ENCODE results near the gene MATN1. TPM values are rescaled to one million over a fixed set of nuclear protein-coding genes. Genes with fewer than 3 reads are reported as not detected.

Gene MATN1
- total RNA-seq, 6 experiments from 2014 or later, result 0.06 TPM; not detected in 5

DNA sequence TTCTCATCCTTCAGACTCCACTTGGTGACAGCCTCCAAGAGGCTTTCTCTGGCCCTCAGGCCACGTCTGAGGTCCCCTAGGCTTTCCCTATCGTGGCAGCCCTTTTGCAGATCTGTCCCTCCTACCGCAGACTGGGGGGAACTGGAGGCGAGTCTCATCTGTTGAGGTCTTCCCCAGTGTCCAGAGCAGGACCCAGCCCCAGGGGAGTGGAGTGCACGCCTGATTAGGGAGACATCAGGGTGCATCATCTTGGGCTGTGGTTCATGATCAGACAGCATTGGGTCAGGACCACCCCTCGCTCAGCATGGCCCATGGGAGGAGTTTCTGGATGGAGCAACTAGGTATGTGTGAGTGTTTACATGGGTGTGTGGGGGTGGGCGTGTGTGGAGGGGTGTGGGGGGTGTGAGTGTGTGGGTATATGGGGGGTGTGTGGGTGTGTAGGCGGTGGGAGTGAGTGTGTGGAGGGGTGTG is 8.5 kb upstream of the MATN1 start:
- H3K4me3 Mint-ChIP-seq, result no peak overlapping the region
- 0 out of 2 replicates have a peak, but pooled peaks cover 9% of the 10 kb centered on the region for H3K4me1 Mint-ChIP-seq (ENCODE audit: low read depth)

DNA sequence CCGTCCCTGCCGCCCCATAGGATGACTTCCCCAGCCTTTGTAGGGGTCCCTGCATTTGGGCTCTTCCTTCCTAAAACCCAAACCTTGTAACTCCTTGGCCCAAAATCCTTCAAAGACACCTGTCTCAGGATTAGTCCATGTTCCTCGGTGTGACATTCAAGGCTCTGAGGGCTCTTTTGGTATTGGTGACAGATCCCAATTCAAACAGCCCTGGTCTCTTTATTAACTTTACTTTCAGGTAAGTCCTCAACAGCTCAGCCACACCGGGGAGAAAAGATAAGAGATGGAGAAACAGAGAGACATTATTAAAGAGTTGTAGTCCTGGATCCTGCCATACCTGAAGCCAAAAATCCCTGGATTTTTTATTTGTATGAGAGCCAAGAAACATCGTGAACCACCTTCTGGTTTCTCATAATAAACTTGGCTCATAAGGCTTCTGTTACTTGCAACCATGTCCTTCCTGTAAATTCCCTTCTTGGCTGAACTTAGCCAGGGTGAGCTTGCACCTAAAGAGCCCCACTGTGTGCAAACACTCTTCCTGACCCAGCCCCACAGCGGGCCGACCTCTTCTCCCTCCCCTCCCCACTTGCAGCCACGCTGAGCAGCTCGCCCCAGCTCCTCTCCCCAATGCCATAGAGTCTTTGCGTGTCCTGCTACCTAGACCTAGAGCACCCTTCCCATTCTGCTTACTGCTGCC is 7.9 kb upstream of the MATN1 start:
- no peak for DNase-seq
- H3K9me3 Mint-ChIP-seq, result no peaks in the 10 kb centered on the region
- H3K27me3 Mint-ChIP-seq (ENCODE audit: insufficient read depth), result peaks cover 25% of the 10 kb centered on the region
- 0 out of 2 replicates have a peak, but pooled peaks cover 9% of the 10 kb centered on the region for H3K4me1 Mint-ChIP-seq (ENCODE audit: low read depth)
- H3K4me3 Mint-ChIP-seq, result no peak overlapping the region
- H3K27ac Mint-ChIP-seq, result no peak overlapping the region
- TF ChIP-seq, protein P1, sequence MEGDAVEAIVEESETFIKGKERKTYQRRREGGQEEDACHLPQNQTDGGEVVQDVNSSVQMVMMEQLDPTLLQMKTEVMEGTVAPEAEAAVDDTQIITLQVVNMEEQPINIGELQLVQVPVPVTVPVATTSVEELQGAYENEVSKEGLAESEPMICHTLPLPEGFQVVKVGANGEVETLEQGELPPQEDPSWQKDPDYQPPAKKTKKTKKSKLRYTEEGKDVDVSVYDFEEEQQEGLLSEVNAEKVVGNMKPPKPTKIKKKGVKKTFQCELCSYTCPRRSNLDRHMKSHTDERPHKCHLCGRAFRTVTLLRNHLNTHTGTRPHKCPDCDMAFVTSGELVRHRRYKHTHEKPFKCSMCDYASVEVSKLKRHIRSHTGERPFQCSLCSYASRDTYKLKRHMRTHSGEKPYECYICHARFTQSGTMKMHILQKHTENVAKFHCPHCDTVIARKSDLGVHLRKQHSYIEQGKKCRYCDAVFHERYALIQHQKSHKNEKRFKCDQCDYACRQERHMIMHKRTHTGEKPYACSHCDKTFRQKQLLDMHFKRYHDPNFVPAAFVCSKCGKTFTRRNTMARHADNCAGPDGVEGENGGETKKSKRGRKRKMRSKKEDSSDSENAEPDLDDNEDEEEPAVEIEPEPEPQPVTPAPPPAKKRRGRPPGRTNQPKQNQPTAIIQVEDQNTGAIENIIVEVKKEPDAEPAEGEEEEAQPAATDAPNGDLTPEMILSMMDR (IDR thresholded peaks at IDR 0.05), result no peak
- H3K36me3 Mint-ChIP-seq (ENCODE audit: low read depth), result no peaks in the 10 kb centered on the region

More for the DNA sequence above, 8.5 kb upstream of the MATN1 start:
- no peaks in the 10 kb centered on the region for H3K36me3 Mint-ChIP-seq (ENCODE audit: low read depth)
- no peak for DNase-seq
- H3K9me3 Mint-ChIP-seq, result no peaks in the 10 kb centered on the region
- H3K27me3 Mint-ChIP-seq (ENCODE audit: insufficient read depth), result peaks cover 25% of the 10 kb centered on the region
- no peak overlapping the region for H3K27ac Mint-ChIP-seq
- TF ChIP-seq, protein P1 (IDR thresholded peaks at IDR 0.05), result no peak

DNA sequence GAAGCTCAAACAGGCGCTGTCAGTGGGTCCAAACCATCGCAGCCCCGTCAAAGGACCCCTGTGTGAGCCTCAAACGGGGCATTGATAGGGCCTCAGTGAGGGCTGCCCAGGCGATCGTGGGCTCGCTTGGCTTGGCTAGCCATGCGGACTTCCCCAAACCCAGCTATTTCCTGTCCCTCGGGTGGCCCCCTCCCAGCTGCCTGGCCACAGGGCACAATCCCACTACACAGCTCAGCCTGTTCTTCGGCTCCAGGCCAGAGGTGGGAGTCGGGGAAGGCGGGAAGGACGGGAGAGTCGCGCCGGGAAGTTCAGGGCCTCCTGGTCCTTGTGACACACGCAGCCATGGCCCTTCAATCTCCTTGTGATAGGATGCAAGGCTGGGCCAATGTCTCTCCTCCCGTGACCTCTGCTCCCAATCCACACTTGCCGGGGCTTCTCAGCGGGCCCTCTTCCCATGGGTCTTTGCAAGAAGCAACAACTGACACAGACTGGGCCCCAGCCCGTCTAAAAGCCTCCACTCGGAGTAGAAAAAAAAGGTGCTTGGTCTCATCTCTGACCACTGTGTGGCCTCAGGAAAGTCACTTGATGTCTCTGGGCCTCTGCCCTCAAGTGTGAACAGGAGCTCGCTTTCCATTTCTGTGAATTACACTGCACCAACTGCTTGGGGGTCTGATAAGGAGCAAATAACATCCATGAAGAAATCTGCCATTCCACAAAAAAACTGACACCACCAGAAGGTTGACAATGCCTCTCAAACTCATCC is 7.1 kb upstream of the MATN1 start:
- Mint-ChIP-seq H3K27ac (no peak overlapping the region), H3K4me3 (no peak overlapping the region), H3K4me1 (ENCODE audit: low read depth) (0 out of 2 replicates have a peak, but pooled peaks cover 9% of the 10 kb centered on the region), H3K27me3 (ENCODE audit: insufficient read depth) (peaks cover 19% of the 10 kb centered on the region), H3K36me3 (ENCODE audit: low read depth) (no peaks in the 10 kb centered on the region), H3K9me3 (no peaks in the 10 kb centered on the region)
- DNase-seq, result no peak
- TF ChIP-seq, protein P1 (IDR thresholded peaks at IDR 0.05), result no peak

DNA sequence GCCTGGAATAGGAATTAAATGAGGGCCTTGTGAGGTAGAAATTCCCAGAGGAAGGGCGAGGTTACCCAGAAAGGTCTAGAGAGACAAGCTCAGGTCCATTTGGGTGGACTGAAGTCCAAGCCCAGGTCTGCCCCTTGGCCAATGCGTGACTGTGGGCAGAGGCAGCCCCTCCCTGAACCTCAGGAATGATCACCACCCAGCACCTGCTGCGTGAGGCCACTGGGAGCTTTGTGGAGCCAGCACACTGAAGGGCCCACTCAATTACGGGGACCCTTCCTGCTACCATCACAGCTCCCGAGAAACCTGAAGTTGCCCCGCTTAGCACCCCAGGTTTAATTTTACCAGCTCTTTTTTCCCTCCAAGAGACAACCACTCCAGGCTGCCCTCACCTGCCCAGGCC is 6.5 kb upstream of the MATN1 start:
- H3K4me3 Mint-ChIP-seq, result no peak overlapping the region
- H3K9me3 Mint-ChIP-seq, result no peaks in the 10 kb centered on the region
- H3K27ac Mint-ChIP-seq, result no peak overlapping the region
- DNase-seq, result no peak
- peaks cover 18% of the 10 kb centered on the region for H3K27me3 Mint-ChIP-seq (ENCODE audit: insufficient read depth)
- H3K36me3 Mint-ChIP-seq (ENCODE audit: low read depth), result no peaks in the 10 kb centered on the region
- 0 out of 2 replicates have a peak, but pooled peaks cover 9% of the 10 kb centered on the region for H3K4me1 Mint-ChIP-seq (ENCODE audit: low read depth)
- TF ChIP-seq, protein P1 (IDR thresholded peaks at IDR 0.05), result no peak

DNA sequence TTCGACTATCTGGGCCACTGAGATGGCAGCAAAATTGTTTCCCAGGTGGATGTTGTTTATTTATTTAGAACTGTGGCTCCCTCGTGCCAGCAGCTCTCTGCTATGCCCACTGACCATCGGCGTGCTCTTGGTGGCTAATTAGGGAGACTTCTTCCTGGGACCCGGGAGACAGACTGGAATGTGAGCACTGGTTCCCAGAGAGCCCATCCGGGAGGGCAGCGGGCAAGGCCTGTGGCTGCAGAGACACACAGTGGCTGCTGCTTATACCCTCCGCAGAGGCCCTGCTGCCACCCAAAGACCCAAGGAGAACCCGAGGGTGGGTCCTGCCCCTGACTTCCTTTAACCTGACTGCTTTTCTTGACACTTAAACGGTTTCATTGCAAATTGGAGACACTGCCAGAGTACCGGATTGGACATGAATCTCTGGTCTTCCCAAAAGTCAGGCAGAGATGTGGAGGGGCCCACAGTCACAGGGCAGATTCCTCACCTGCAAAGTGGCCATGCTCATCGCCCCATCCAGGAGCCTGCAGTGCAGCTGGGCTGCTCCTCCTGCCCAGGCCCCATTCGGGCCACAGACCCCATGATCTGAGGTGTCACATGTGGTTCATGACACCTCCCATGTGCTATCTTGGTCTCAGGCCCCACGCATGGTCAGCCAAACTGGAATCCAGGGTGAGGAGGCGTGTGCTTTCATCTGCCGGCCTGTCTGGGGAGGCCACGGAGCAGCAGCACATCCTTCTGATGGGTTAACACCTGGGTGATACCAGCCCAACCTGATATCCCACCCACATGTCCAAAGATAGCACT is 5.7 kb upstream of the MATN1 start:
- Mint-ChIP-seq H3K27me3 (ENCODE audit: insufficient read depth) (peaks cover 23% of the 10 kb centered on the region), H3K27ac (no peak overlapping the region), H3K36me3 (ENCODE audit: low read depth) (no peaks in the 10 kb centered on the region), H3K9me3 (no peaks in the 10 kb centered on the region), H3K4me3 (no peak overlapping the region), H3K4me1 (ENCODE audit: low read depth) (0 out of 2 replicates have a peak, but pooled peaks cover 9% of the 10 kb centered on the region)
- no peak for DNase-seq
- TF ChIP-seq, protein P1 (IDR thresholded peaks at IDR 0.05), result no peak

All from HFFc6 (cell line).